Thyroid gland (tissue), 4 donors: ENCODE data around the gene PREPL.

ENCODE experiments used
- POLR2A ChIP-seq, 2 donors: fragments of 450-650 bp; IDR thresholded peaks; one replicate each; pipeline ENCODE4 v1.6.1; 2017; ENCODE audit warnings: antibody characterized with exemption in 2 of 2, mild to moderate bottlenecking in 2 of 2, moderate library complexity in 1 of 2
- TF ChIP-seq, protein P1 (sequence below), 6 experiments: fragments of 200-600 bp in 3 of 6; fragments of 450-650 bp in 3 of 6; sonication (generic) in 3 of 6; IDR thresholded peaks; one replicate each; pipeline ENCODE4 v1.5.1; 2016 to 2019; ENCODE audit warnings: antibody characterized with exemption in 6 of 6, mild to moderate bottlenecking in 2 of 6, inconsistent platforms in 1 of 6, moderate library complexity in 1 of 6

GRCh38 chr2:44273596-44273995 is 87.7 kb downstream of the PREPL start:
- TF ChIP-seq, protein P1, sequence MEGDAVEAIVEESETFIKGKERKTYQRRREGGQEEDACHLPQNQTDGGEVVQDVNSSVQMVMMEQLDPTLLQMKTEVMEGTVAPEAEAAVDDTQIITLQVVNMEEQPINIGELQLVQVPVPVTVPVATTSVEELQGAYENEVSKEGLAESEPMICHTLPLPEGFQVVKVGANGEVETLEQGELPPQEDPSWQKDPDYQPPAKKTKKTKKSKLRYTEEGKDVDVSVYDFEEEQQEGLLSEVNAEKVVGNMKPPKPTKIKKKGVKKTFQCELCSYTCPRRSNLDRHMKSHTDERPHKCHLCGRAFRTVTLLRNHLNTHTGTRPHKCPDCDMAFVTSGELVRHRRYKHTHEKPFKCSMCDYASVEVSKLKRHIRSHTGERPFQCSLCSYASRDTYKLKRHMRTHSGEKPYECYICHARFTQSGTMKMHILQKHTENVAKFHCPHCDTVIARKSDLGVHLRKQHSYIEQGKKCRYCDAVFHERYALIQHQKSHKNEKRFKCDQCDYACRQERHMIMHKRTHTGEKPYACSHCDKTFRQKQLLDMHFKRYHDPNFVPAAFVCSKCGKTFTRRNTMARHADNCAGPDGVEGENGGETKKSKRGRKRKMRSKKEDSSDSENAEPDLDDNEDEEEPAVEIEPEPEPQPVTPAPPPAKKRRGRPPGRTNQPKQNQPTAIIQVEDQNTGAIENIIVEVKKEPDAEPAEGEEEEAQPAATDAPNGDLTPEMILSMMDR (IDR thresholded peaks at IDR 0.05): no peak
- no peak for TF ChIP-seq POLR2A (IDR thresholded peaks at IDR 0.05)
